ENCODE measurements around the gene TBC1D5.

TBC1D5 gene

GRCh38 chr3:17607905-17608304 is 134.5 kb downstream of the TBC1D5 start:
- Histone ChIP-seq H3K27me3 (ENCODE audit: control insufficient read depth, insufficient read depth, low read length) (no peaks in the 10 kb centered on the region), H3K9me3 (ENCODE audit: control insufficient read depth, low read depth, low read length) (no peaks in the 10 kb centered on the region), H3K4me1 (ENCODE audit: control insufficient read depth, low read depth, low read length) (peaks cover 6% of the 10 kb centered on the region), H3K27ac (ENCODE audit: low read length) (no peak overlapping the region), H3K9ac (ENCODE audit: low read length) (no peak overlapping the region), H3K4me3 (ENCODE audit: low read length) (no peak overlapping the region), H3K36me3 (ENCODE audit: control insufficient read depth, low read depth, low read length) (no peaks in the 10 kb centered on the region)

- peaks cover 6% of the 10 kb centered on the region for H3K4me1 ChIP-seq (ENCODE audit: control insufficient read depth, low read depth, low read length)
- no peaks in the 10 kb centered on the region for H3K27me3 ChIP-seq (ENCODE audit: control insufficient read depth, insufficient read depth, low read length)
- no peak overlapping the region for H3K9ac ChIP-seq (ENCODE audit: low read length)
- no peaks in the 10 kb centered on the region for H3K36me3 ChIP-seq (ENCODE audit: control insufficient read depth, low read depth, low read length)
- no peak overlapping the region for H3K4me3 ChIP-seq (ENCODE audit: low read length)
- no peaks in the 10 kb centered on the region for H3K9me3 ChIP-seq (ENCODE audit: control insufficient read depth, low read depth, low read length)
- no peak overlapping the region for H3K27ac ChIP-seq (ENCODE audit: low read length)
These were observed 136.5 kb downstream of the TBC1D5 start for GRCh38 chr3:17605934-17606333.

- Histone ChIP-seq H3K4me3 (ENCODE audit: low read length) (no peak overlapping the region), H3K9ac (ENCODE audit: low read length) (no peak overlapping the region), H3K27ac (ENCODE audit: low read length) (no peak overlapping the region), H3K36me3 (ENCODE audit: control insufficient read depth, low read depth, low read length) (no peaks in the 10 kb centered on the region), H3K27me3 (ENCODE audit: control insufficient read depth, insufficient read depth, low read length) (no peaks in the 10 kb centered on the region), H3K9me3 (ENCODE audit: control insufficient read depth, low read depth, low read length) (no peaks in the 10 kb centered on the region), H3K4me1 (ENCODE audit: control insufficient read depth, low read depth, low read length) (peaks cover 6% of the 10 kb centered on the region)
These were observed 137.4 kb downstream of the TBC1D5 start for GRCh38 chr3:17605032-17605431.

GRCh38 chr3:17602126-17602525 is 140.3 kb downstream of the TBC1D5 start:
- no peaks in the 10 kb centered on the region for H3K9me3 ChIP-seq (ENCODE audit: control insufficient read depth, low read depth, low read length)
- H3K27ac ChIP-seq (ENCODE audit: low read length): no peak overlapping the region
- no peak overlapping the region for H3K9ac ChIP-seq (ENCODE audit: low read length)
- H3K27me3 ChIP-seq (ENCODE audit: control insufficient read depth, insufficient read depth, low read length): no peaks in the 10 kb centered on the region
- H3K4me3 ChIP-seq (ENCODE audit: low read length): no peak overlapping the region
- H3K4me1 ChIP-seq (ENCODE audit: control insufficient read depth, low read depth, low read length): peaks cover under 1% of the 10 kb centered on the region
- H3K36me3 ChIP-seq (ENCODE audit: control insufficient read depth, low read depth, low read length): no peaks in the 10 kb centered on the region

GRCh38 chr3:17592956-17593355 is 149.5 kb downstream of the TBC1D5 start:
- Histone ChIP-seq H3K4me1 (ENCODE audit: control insufficient read depth, low read depth, low read length) (no peaks in the 10 kb centered on the region), H3K9ac (ENCODE audit: low read length) (no peak overlapping the region), H3K27ac (ENCODE audit: low read length) (no peak overlapping the region), H3K36me3 (ENCODE audit: control insufficient read depth, low read depth, low read length) (no peaks in the 10 kb centered on the region), H3K4me3 (ENCODE audit: low read length) (no peak overlapping the region), H3K27me3 (ENCODE audit: control insufficient read depth, insufficient read depth, low read length) (no peaks in the 10 kb centered on the region), H3K9me3 (ENCODE audit: control insufficient read depth, low read depth, low read length) (no peaks in the 10 kb centered on the region)

GRCh38 chr3:17590465-17590864 is 152.0 kb downstream of the TBC1D5 start:
- Histone ChIP-seq H3K36me3 (ENCODE audit: control insufficient read depth, low read depth, low read length) (no peaks in the 10 kb centered on the region), H3K4me1 (ENCODE audit: control insufficient read depth, low read depth, low read length) (peaks cover 11% of the 10 kb centered on the region), H3K27ac (ENCODE audit: low read length) (no peak overlapping the region), H3K9me3 (ENCODE audit: control insufficient read depth, low read depth, low read length) (no peaks in the 10 kb centered on the region), H3K9ac (ENCODE audit: low read length) (no peak overlapping the region), H3K4me3 (ENCODE audit: low read length) (no peak overlapping the region), H3K27me3 (ENCODE audit: control insufficient read depth, insufficient read depth, low read length) (no peaks in the 10 kb centered on the region)

GRCh38 chr3:17589888-17590287 is 152.5 kb downstream of the TBC1D5 start:
- no peaks in the 10 kb centered on the region for H3K9me3 ChIP-seq (ENCODE audit: control insufficient read depth, low read depth, low read length)
- no peak overlapping the region for H3K27ac ChIP-seq (ENCODE audit: low read length)
- no peak overlapping the region for H3K4me3 ChIP-seq (ENCODE audit: low read length)
- peaks cover 14% of the 10 kb centered on the region for H3K4me1 ChIP-seq (ENCODE audit: control insufficient read depth, low read depth, low read length)
- no peaks in the 10 kb centered on the region for H3K36me3 ChIP-seq (ENCODE audit: control insufficient read depth, low read depth, low read length)
- H3K27me3 ChIP-seq (ENCODE audit: control insufficient read depth, insufficient read depth, low read length): no peaks in the 10 kb centered on the region
- H3K9ac ChIP-seq (ENCODE audit: low read length): no peak overlapping the region

GRCh38 chr3:17588422-17588821 is 154.0 kb downstream of the TBC1D5 start:
- H3K9ac ChIP-seq (ENCODE audit: low read length): no peak overlapping the region

GRCh38 chr3:17585394-17586325 is 156.8 kb downstream of the TBC1D5 start:
- no peaks in the 10 kb centered on the region for H3K27me3 ChIP-seq (ENCODE audit: control insufficient read depth, insufficient read depth, low read length)
- H3K9me3 ChIP-seq (ENCODE audit: control insufficient read depth, low read depth, low read length): no peaks in the 10 kb centered on the region
- no peak overlapping the region for H3K27ac ChIP-seq (ENCODE audit: low read length)
- no peak overlapping the region for H3K9ac ChIP-seq (ENCODE audit: low read length)
- H3K4me3 ChIP-seq (ENCODE audit: low read length): no peak overlapping the region
- H3K36me3 ChIP-seq (ENCODE audit: control insufficient read depth, low read depth, low read length): no peaks in the 10 kb centered on the region
- H3K4me1 ChIP-seq (ENCODE audit: control insufficient read depth, low read depth, low read length): peaks cover 14% of the 10 kb centered on the region

More at GRCh38 chr3:17588422-17588821, 154.0 kb downstream of the TBC1D5 start:
- Histone ChIP-seq H3K4me1 (ENCODE audit: control insufficient read depth, low read depth, low read length) (peaks cover 14% of the 10 kb centered on the region), H3K9me3 (ENCODE audit: control insufficient read depth, low read depth, low read length) (no peaks in the 10 kb centered on the region), H3K36me3 (ENCODE audit: control insufficient read depth, low read depth, low read length) (no peaks in the 10 kb centered on the region), H3K27me3 (ENCODE audit: control insufficient read depth, insufficient read depth, low read length) (no peaks in the 10 kb centered on the region), H3K4me3 (ENCODE audit: low read length) (no peak overlapping the region), H3K27ac (ENCODE audit: low read length) (no peak overlapping the region)

GRCh38 chr3:17584066-17584465 is 158.4 kb downstream of the TBC1D5 start:
- Histone ChIP-seq H3K36me3 (ENCODE audit: control insufficient read depth, low read depth, low read length) (no peaks in the 10 kb centered on the region), H3K4me1 (ENCODE audit: control insufficient read depth, low read depth, low read length) (peaks cover 14% of the 10 kb centered on the region), H3K9me3 (ENCODE audit: control insufficient read depth, low read depth, low read length) (no peaks in the 10 kb centered on the region), H3K9ac (ENCODE audit: low read length) (no peak overlapping the region), H3K4me3 (ENCODE audit: low read length) (no peak overlapping the region), H3K27ac (ENCODE audit: low read length) (no peak overlapping the region), H3K27me3 (ENCODE audit: control insufficient read depth, insufficient read depth, low read length) (no peaks in the 10 kb centered on the region)

GRCh38 chr3:17583530-17583929 is 158.9 kb downstream of the TBC1D5 start:
- Histone ChIP-seq H3K9me3 (ENCODE audit: control insufficient read depth, low read depth, low read length) (no peaks in the 10 kb centered on the region), H3K36me3 (ENCODE audit: control insufficient read depth, low read depth, low read length) (no peaks in the 10 kb centered on the region), H3K4me1 (ENCODE audit: control insufficient read depth, low read depth, low read length) (peaks cover 14% of the 10 kb centered on the region), H3K4me3 (ENCODE audit: low read length) (no peak overlapping the region), H3K27ac (ENCODE audit: low read length) (no peak overlapping the region), H3K9ac (ENCODE audit: low read length) (no peak overlapping the region), H3K27me3 (ENCODE audit: control insufficient read depth, insufficient read depth, low read length) (no peaks in the 10 kb centered on the region)
